ENCODE results near the gene LYG1. TPM values are rescaled to one million over a fixed set of nuclear protein-coding genes. Genes with fewer than 3 reads are reported as not detected.
"Not testable (repeated sequence)": the region's sequence is repeated elsewhere in the genome, so short reads cannot be mapped to it uniquely, and the experiment has no call there.

LYG1 gene
- total RNA-seq, 1 donor: under 0.01 TPM

DNA sequence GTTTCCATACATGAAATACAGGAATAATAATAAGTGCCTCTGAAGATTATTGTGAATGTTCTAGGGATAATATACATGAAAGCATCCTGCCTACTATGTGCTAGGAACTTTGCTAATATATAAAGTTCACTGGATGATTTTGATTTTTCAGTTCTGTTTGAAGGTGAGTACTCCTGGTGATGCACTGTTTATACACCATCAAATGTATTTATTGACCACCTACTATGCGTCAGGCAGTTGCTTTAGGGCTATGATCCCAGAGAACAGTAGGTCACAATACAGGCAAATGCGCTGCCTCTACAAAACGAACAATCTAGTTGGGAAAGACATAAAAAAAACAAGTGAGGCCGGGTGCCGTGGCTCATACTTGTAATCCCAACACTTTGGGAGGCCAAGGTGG is 24.4 kb upstream of the LYG1 start:
- peaks cover 24% of the 10 kb centered on the region for H3K79me2 ChIP-seq (ENCODE audit: insufficient read depth, low read length)
- no peak for DNase-seq (ENCODE audit: insufficient read length, low spot score, missing footprints)
- peak overlapping the region; percentile 42 for H3K27ac ChIP-seq (ENCODE audit: low read depth, low read length)
- no peak overlapping the region for H2AFZ ChIP-seq (ENCODE audit: low read length)
- no peaks in the 10 kb centered on the region for H3K27me3 ChIP-seq (ENCODE audit: insufficient read depth, low read length)
- TF ChIP-seq, protein P1, sequence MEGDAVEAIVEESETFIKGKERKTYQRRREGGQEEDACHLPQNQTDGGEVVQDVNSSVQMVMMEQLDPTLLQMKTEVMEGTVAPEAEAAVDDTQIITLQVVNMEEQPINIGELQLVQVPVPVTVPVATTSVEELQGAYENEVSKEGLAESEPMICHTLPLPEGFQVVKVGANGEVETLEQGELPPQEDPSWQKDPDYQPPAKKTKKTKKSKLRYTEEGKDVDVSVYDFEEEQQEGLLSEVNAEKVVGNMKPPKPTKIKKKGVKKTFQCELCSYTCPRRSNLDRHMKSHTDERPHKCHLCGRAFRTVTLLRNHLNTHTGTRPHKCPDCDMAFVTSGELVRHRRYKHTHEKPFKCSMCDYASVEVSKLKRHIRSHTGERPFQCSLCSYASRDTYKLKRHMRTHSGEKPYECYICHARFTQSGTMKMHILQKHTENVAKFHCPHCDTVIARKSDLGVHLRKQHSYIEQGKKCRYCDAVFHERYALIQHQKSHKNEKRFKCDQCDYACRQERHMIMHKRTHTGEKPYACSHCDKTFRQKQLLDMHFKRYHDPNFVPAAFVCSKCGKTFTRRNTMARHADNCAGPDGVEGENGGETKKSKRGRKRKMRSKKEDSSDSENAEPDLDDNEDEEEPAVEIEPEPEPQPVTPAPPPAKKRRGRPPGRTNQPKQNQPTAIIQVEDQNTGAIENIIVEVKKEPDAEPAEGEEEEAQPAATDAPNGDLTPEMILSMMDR (IDR thresholded peaks at IDR 0.05; ENCODE audit: extremely low read depth, low read depth, low read length): no peak
- no peaks in the 10 kb centered on the region for H3K9me3 ChIP-seq (ENCODE audit: low read depth, low read length)
- H3K4me1 ChIP-seq (ENCODE audit: insufficient read depth, low read length): no peaks in the 10 kb centered on the region
- H3K4me2 ChIP-seq (ENCODE audit: insufficient read depth, low read length): no peak overlapping the region
- peaks cover 63% of the 10 kb centered on the region for H3K36me3 ChIP-seq (ENCODE audit: insufficient read depth, low read length)
- H4K20me1 ChIP-seq (ENCODE audit: insufficient read depth, low read length): peaks cover 6% of the 10 kb centered on the region
- H3K4me3 ChIP-seq (ENCODE audit: insufficient read depth, low read length): no peak overlapping the region

DNA sequence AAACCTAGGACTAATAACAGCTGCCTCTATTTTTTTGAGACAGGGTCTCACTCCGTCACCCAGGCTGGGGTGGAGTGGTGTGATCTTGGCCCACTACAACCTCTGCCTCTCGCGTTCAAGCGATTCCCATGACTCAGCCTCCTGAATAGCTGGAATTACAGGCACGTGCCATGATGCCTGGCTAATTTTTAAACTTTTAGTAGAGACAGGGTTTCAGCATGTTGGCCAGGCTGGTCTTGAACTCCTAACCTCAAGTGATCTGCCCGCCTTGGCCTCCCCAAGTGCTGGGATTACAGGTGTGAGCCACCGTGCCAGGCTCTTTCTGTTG is 16.8 kb upstream of the LYG1 start:
- H3K27me3 ChIP-seq (ENCODE audit: insufficient read depth, low read length); H3K4me3 ChIP-seq (ENCODE audit: insufficient read depth, low read length); H3K79me2 ChIP-seq (ENCODE audit: insufficient read depth, low read length); H3K9me3 ChIP-seq (ENCODE audit: low read depth, low read length); H3K4me1 ChIP-seq (ENCODE audit: insufficient read depth, low read length); H3K4me2 ChIP-seq (ENCODE audit: insufficient read depth, low read length); H2AFZ ChIP-seq (ENCODE audit: low read length); DNase-seq (ENCODE audit: insufficient read length, low spot score, missing footprints); H4K20me1 ChIP-seq (ENCODE audit: insufficient read depth, low read length); H3K27ac ChIP-seq (ENCODE audit: low read depth, low read length): not testable (repeated sequence)
- peaks cover 37% of the 10 kb centered on the region for H3K36me3 ChIP-seq (ENCODE audit: insufficient read depth, low read length)

DNA sequence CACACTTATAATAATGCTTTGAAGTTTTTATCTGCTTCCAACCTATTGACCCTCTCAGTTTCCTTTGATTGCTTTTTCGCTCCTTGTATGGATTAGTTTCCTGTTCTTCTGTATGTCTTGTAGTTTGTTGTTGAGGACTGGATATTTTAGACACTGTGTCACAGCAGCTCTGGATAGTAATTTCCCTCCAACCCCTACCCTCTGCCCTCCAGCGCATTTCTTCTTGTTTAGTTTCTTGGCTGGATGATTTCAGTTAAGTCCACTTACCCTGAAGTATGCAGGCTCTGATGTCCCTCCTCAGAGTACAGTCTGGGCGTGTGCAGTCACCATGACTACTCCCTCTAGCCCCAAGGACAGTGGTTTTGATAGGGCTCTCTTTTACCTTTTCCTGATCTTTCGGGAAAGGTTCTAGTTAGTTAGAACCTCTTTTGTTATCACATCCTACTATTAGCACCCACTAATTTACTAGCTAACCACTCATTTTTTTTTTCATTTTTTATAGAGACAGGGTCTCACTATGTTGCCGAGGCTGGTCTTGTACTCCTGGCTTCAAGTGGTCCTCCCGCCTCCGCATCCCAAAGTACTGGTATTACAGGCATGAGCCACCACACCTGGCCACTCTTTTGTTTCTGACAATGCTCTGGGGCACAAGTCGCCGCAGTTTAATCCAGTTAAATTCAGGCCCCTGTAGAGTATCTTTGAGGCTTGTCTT is 16.3 kb upstream of the LYG1 start:
- Histone ChIP-seq H3K79me2 (ENCODE audit: insufficient read depth, low read length) (no peaks in the 10 kb centered on the region), H2AFZ (ENCODE audit: low read length) (no peak overlapping the region), H3K4me2 (ENCODE audit: insufficient read depth, low read length) (no peak overlapping the region), H3K4me1 (ENCODE audit: insufficient read depth, low read length) (no peaks in the 10 kb centered on the region), H3K36me3 (ENCODE audit: insufficient read depth, low read length) (peaks cover 34% of the 10 kb centered on the region), H4K20me1 (ENCODE audit: insufficient read depth, low read length) (no peaks in the 10 kb centered on the region), H3K27me3 (ENCODE audit: insufficient read depth, low read length) (no peaks in the 10 kb centered on the region), H3K4me3 (ENCODE audit: insufficient read depth, low read length) (no peak overlapping the region), H3K9me3 (ENCODE audit: low read depth, low read length) (no peaks in the 10 kb centered on the region), H3K27ac (ENCODE audit: low read depth, low read length) (no peak overlapping the region)
- DNase-seq (ENCODE audit: insufficient read length, low spot score, missing footprints): no peak
- TF ChIP-seq, protein P1 (IDR thresholded peaks at IDR 0.05; ENCODE audit: extremely low read depth, low read depth, low read length): no peak

DNA sequence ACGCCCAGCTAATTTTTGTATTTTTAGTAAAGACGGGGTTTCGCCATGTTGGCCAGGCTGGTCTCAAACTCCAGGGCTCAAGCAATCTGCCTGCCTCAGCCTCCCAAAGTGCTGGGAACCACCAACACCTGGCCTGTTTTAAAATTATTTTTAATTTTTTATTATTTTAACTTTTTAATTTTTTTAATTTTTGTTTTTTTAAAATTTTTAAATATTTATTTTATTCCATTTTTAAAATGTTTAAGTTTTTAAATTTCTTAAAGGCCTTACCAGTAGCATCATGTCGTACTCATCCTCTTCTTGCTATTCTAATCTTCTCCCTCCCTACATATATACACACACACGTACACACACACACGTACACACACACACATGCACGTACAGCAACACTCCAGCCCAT is 1.4 kb downstream of the LYG1 start:
- Histone ChIP-seq H3K36me3 (ENCODE audit: insufficient read depth, low read length) (no peaks in the 10 kb centered on the region), H3K79me2 (ENCODE audit: insufficient read depth, low read length) (no peaks in the 10 kb centered on the region), H4K20me1 (ENCODE audit: insufficient read depth, low read length) (no peaks in the 10 kb centered on the region), H3K27ac (ENCODE audit: low read depth, low read length) (no peak overlapping the region), H3K4me1 (ENCODE audit: insufficient read depth, low read length) (no peaks in the 10 kb centered on the region), H2AFZ (ENCODE audit: low read length) (no peak overlapping the region), H3K9me3 (ENCODE audit: low read depth, low read length) (no peaks in the 10 kb centered on the region), H3K27me3 (ENCODE audit: insufficient read depth, low read length) (no peaks in the 10 kb centered on the region), H3K4me3 (ENCODE audit: insufficient read depth, low read length) (no peak overlapping the region), H3K4me2 (ENCODE audit: insufficient read depth, low read length) (no peak overlapping the region)
- no peak for DNase-seq (ENCODE audit: insufficient read length, low spot score, missing footprints)
- TF ChIP-seq, protein P1 (IDR thresholded peaks at IDR 0.05; ENCODE audit: extremely low read depth, low read depth, low read length): no peak
